Measurements from ENCODE around the gene SERINC2.

Gene SERINC2

GRCh38 chr1:31412732-31413404, at the start of gene SERINC2:
Gene SERINC2 (plus strand): TSS chr1:31413213. CDS start chr1:31413266, 53 bp downstream.
- peak within 1 kb of the TSS; percentile 81 for H3K4me3 ChIP-seq (ENCODE audit: low read length)
- TF ChIP-seq CTCF (conservative IDR thresholded peaks at IDR 0.05; ENCODE audit: low read depth, low read length): no peak
- DNase-seq (ENCODE audit: low read depth): no peak

GRCh38 chr1:31364561-31365250, 48.3 kb upstream of the SERINC2 start:
- TF ChIP-seq CTCF (conservative IDR thresholded peaks at IDR 0.05; ENCODE audit: low read depth, low read length): no peak
- DNase-seq (ENCODE audit: low read depth): peak; percentile 74
- no peak overlapping the region for H3K4me3 ChIP-seq (ENCODE audit: low read length)

DNA sequence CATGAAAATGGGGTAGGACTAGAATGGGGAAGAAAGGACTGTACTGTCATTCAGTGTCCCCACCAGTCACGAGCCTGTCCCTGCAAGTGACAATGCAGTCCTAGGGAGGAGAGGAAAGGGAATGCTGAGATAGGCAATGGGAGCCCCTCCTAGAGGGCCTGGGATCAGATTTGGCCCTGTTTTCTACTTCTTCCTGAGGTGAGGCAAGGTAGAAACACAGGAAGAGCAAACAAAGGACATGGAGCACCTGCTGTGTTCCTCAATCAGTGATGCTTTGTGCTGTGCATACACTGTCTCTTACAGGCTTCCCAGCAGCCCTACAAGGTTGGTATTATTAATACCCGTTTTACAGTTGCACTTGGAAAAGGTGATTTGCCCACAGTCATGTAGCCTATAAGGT, 46.2 kb upstream of the SERINC2 start:
- no peak overlapping the region for H3K4me3 ChIP-seq (ENCODE audit: low read length)
- no peak for TF ChIP-seq CTCF (conservative IDR thresholded peaks at IDR 0.05; ENCODE audit: low read depth, low read length)
- no peak for DNase-seq (ENCODE audit: low read depth)

DNA sequence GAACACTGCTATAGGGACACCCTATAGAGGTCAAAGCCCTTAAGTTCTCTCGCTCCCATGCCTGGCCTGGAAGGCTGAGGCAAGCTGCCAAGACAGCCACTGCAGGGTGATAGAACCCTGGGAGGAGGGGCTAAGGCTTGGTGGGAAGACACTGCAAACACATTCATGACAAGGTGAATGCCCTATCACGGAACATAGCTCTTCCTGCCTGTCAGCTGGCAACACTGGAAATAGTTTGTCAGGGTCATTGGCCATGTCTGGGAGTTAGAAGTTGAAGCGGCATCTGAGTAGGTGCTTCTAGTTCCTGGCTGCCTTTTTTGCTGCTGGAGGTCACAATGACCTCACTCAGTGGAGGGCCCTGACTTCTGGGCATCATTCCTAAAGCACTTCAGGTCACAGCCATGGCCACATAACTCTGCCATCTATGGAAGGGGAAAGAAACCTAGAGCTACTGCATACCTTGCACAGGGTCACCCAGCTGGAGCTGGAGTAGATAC, 44.4 kb upstream of the SERINC2 start:
- TF ChIP-seq CTCF (conservative IDR thresholded peaks at IDR 0.05; ENCODE audit: low read depth, low read length): no peak
- no peak for DNase-seq (ENCODE audit: low read depth)
- H3K4me3 ChIP-seq (ENCODE audit: low read length): no peak overlapping the region

DNA sequence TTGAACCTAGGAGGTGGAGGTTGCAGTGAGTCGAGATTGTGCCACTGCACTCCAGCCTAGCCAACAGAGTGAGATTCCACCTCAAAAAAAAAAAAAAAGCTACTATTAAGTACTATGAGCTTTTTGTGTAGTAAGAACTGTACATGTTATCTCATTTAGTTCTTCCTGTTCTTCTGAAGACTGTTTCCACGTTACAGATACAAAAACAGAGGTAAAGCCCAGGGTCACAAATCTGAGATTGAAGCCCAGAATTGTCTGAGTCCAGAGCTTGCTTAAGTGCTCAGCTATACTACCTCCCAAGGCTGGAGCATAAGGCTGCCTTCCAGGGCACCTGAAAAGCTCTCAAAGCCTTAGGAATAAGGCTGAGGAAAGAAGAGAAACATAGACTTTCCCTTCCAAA, 43.0 kb upstream of the SERINC2 start:
- no peak for DNase-seq (ENCODE audit: low read depth)
- TF ChIP-seq CTCF (conservative IDR thresholded peaks at IDR 0.05; ENCODE audit: low read depth, low read length): no peak
- no peak overlapping the region for H3K4me3 ChIP-seq (ENCODE audit: low read length)

DNA sequence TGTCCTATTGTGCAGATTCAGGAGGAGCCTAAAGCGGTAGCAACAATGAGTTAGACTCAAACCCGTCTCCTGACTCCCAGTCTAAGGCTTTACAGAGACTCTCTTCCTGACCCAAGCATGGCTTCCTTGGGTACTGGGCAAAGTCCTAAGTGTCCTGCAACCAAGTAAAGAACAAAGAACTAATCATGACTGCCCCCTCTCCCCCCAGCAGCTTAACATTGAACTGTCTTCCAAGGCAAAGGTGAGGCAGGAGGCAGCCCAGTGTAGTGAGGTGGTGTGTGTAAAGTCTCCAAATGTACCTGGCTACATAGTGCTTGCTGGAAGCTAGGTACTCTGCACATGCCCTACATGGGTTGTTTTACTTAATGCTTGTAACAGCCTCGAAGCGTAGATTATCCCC, 42.4 kb upstream of the SERINC2 start:
- no peak for TF ChIP-seq CTCF (conservative IDR thresholded peaks at IDR 0.05; ENCODE audit: low read depth, low read length)
- DNase-seq (ENCODE audit: low read depth): no peak
- peak overlapping the region; percentile 17 for H3K4me3 ChIP-seq (ENCODE audit: low read length)
